ENCODE measurements around the gene PDE6D. TPM values are rescaled to one million over a fixed set of nuclear protein-coding genes. Genes with fewer than 3 reads are reported as not detected.
"Not testable (repeated sequence)": the region's sequence is repeated elsewhere in the genome, so short reads cannot be mapped to it uniquely, and the experiment has no call there.

The PDE6D gene
- total RNA-seq, 1 donor from 2014 or later: 19.6 TPM

DNA sequence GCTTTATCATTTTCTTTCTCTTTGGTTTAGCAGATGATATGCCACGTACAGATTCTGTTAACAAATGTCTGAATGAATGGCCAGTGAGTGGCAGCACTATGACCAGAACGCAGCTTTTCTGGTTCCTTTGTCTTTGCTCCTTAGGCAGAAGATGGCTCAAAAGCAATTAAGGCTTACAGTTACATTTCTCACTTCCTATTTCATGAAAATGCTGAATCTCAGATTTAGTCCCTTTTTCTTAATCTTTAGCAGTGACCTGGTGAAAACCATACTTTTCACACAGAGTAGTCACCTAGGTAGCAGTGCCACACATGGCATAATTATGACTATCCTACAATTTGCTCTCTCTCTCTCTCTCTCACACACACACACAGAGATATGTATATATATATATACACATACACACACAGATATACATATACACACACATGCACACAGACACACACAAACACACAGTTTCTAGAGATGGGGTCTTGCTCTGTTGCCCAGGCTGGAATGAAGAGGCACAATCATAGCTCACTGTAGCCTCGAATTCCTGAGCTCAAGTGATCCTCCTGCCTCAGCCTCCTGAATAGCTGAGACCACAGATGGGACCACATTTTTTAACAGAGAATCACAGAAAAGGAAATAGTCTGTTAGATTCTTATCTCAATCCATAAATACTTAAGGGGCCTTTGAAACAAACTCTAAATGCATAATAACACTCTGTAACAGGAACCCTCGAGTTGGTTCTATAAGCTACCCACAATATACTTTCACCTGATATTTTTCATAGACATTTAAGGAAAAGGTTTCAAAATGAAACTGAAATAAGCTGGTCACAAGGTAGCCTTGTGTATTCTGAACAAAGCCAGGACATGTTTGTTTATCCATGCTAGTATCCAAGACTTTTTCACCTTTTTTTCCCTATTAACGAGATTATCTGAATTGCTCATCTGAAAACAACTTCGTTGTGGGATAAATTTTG is 11.6 kb downstream of the PDE6D start:
- DNase-seq (ENCODE audit: low read depth in 2 of 2): peak; percentile 12 to 72

DNA sequence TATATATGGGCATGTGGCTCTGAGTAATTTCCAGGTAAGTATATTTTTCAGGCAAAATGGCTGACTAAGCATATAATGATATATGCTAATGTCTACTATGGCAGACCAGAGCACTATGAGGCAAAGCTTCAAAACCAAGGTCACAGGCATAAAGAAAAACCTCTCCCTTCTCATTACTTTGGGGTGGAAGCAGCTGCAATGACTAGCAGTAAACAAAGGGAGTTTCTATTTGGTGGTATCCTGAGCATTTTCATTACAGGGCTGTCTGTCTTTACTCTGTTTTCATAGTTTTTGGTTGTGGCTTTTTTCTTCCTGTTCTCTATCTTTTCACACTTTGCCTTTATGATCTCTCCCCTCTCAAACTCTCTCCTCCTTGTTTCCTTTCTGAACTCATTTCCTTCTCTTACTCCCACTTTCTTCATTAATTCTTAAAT is 15.6 kb downstream of the PDE6D start:
- peak in 1 of 2 donors; percentile 7 for DNase-seq (ENCODE audit: low read depth in 2 of 2)

DNA sequence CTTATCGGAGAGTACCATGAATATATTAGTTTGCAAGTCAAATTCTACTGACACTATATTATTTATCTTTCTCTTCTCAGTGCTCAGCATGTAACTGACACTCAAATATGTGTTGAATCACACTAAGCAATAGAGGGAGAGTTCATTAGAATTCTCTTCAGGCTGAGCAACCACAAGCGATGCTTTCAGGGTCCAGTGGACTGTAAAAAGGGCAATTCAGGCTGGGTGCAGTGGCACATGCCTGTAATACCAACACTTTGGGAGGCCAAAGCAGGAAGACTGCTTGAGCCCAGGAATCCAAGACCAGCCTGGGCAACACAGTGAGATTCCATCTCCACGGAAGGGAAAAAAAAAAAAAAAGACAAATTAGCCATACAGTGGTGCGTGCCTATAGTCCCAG is 16.3 kb downstream of the PDE6D start:
- DNase-seq (ENCODE audit: low read depth in 2 of 2): no peak

DNA sequence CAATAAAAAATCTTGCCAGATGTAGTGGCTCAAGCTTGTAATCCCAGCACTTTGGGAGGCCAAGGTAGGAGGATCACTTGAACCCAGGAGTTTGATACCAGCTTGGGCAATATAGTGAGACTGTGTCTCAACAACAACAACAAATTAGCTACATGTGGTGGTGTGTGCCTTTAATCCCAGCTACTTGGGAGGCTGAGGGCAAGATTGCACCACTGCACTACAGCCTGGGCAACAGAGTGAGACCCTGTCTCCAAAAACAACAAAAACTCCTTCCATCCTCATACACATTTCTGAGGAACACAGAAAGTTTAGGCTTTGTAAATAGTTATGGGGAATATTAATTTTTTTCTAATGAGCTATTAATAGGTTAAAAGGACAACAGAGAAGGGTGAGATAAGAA is 17.0 kb downstream of the PDE6D start:
- DNase-seq (ENCODE audit: low read depth in 2 of 2): no peak

DNA sequence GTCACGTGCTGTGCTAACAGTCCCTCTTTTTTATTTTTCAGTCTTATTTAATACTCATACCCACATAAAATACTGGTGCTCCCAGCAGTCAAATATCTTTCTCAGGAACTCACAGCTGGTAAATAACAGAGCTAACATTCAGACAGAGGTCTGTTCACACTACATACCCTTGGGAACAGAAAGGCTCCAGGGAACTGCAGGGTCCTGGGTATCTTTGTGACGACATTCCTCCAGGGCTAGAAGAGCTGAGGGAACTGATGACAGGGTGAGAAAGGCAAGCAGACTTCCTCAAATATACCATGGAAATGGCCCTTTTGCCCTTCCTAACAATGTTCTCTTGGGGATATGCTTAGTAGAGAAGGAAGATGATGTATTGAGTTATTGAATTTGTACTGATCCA is 19.3 kb downstream of the PDE6D start:
- DNase-seq (ENCODE audit: low read depth in 2 of 2): no peak

DNA sequence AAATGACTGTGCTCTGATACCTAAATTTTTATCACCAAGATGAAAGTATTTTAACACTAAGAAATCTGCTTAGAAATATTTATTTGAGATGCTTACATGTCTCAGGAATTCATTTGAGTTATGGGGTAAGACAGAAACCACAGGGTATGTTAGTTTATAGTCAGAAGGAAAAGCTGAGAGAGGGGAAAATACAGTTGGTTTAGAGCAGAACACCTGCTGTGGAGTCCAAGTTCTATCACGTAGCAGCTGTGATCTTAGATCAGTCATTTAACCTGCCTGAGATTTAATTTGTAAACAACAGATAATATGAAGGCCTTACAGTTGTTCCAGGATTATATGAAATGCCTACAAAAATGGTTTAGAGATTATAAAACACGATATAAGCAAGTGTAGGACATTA is 29.0 kb downstream of the PDE6D start:
- no peak for DNase-seq (ENCODE audit: low read depth in 2 of 2)

DNA sequence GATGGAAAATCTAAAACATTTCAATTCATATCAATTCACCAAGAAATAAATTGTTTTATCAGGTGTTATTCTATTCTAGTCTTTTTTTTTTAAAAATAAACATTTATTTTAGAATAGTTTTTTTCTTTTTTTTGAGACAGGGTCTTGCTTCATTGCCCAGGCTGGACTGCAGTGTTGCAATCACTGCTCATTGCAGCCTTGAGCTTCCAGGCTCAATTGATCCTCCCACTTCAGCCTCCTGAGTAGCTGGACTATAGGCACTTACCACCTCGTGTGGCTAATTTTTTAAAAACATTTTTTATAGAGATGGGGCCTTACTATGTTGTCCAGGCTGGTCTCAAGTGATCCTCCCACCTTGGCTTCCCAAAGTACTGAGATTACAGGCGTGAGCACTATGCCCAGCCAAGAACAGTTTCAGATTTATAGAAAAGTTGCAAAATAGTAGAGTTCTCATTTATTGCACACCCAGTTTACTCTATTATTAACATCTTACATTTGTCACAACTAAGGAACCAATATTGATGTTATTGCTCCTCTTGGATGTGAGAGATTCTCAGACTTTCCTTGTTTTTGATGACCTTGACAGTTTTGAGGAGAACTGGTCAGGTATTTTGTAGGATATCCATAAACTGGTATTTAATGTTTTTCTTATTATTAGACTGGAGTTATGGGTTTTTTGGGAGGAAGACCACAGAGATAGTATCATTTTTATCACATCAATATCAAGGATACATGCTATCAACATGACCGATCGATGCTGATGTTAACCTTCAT is 29.9 kb downstream of the PDE6D start:
- no peak for DNase-seq (ENCODE audit: low read depth in 2 of 2)

DNA sequence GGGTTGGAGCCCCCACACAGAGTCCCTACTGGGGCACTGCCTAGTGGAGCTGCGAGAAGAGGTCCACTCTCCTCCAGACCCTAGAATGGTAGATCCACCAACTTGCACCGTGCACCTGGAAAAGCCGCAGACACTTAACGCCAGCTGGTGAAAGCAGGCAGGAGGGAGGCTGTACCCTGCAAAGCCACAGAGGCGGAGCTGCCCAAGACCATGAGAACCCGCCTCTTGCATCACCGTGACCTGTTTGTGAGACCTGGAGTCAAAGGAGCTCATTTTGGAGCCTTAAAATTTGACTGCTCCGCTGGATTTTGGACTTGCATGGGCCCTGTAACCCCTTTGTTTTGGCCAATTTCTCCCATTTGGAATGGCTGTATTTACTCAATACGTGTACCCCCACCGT is 32.1 kb downstream of the PDE6D start:
- not testable (repeated sequence) for DNase-seq (ENCODE audit: low read depth in 2 of 2)

DNA sequence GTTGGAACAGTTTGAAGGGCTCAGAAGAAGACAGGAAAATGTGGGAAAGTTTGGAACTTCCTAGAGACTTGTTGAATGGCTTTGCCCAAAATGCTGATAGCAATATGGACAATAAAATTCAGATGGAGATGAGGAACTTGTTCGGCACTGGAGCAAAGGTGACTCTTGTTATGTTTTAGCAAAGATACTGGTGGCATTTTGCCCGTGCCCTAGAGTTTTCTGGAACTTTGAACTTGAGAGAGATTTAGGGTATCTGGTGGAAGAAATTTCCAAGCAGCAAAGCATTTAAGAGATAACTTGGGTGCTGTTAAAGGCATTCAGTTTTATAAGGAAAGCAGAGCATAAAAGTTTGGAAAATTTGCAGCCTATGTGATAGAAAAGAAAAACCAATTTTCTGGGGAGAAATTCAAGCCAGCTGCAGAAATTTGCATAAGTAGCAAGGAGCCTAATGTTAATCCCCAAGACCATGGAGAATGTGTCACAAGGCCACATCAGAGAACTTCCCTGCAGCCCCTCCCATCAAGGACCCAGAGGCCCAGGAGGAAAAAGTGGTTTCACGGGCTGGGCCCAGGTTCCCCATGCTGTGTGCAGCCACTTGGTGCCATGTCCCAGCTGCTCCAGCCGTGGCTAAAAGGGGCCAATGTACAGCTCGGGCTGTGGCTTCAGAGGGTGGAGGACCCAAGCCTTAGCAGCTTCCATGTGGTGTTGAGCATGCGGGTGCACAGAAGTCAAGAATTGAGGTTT is 32.8 kb downstream of the PDE6D start:
- DNase-seq (ENCODE audit: low read depth in 2 of 2): not testable (repeated sequence)

DNA sequence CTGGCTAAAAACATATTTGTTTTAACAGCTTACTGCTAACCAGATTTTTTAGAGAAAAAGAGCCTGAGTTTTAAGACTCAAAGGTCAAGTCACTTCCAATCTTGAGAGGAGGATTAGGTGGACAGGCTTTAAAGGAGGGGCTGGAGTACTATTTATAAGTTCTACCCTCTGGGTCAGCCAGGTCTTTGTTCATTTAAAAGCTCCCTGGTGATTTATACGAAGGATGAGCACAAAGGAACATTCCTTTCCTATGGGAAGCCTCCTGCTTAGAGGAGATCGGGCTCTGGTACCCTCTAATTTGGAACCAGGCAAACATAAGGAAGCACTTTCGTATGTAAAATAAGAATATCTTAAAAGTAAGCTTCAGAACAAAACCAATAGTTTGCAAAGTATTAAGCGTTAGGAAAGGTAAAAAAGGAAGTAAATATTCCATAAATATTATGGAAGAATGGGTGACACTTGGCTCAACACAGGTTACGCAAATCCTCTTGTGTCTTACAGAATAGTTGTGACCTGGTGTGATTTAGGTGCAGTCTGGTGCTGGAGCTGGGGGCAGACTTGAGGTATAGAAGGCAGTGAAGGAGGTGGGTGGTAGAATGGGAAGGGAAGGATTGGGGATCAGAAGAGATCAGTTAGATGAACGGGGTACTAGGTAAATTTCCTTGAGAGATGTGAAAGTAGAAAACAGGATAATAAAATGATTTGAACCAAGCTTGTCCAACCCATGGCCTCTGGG is 35.6 kb downstream of the PDE6D start:
- DNase-seq (ENCODE audit: low read depth in 2 of 2): no peak

DNA sequence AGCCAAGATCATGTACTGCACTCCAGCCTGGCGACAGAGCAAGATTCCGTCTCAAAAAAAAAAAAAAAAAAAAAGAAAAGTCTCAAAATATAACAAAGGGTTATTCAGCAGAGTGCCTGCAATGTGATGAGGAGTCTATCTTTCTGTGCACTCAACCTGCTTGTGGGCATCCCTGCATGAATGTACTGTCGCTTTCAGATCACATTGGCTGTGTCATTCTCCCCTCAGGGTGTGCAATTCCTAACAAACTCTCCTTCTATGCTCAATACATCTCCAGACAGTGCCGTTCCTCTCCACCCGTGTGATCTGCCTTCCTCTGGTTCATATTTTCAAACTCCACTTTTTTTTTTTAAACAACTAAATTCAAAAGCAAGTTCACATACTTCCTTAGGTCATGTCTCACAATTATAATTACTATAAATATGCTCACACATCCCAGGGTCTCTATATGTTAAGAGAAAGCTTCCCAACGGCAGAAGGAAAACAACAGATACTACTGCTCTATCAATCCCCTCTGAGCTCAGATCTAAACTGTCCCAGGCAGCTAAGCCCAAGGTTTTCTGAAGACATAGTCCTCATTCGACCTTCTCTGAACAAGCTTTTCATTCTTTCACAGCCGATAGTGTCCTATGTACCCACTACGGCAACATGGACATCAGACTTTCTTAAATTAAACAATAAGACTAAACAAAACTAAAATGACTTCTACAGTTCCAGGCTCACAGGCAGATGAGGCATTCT is 37.5 kb downstream of the PDE6D start:
- no peak for DNase-seq (ENCODE audit: low read depth in 2 of 2)

DNA sequence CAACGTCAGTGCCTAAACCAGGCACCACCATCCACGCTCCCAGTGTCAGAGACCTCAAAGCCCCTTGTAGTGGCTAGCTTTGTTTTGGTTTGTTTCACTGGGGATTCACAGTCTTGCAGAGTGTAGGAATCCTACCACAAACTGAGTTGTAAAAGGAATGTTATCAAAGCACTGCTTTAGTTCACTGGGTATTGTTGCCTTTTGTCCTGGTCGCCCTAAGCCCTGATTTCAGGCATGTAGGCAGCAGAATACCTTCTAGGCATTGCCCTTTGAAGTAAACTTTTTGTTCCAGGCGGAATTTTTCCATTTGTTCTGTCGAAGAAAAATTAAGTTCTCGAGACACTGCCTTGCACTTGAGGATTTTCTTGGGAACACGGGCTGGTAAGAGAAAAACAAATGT is 43.3 kb downstream of the PDE6D start:
- no peak for DNase-seq (ENCODE audit: low read depth in 2 of 2)

DNA sequence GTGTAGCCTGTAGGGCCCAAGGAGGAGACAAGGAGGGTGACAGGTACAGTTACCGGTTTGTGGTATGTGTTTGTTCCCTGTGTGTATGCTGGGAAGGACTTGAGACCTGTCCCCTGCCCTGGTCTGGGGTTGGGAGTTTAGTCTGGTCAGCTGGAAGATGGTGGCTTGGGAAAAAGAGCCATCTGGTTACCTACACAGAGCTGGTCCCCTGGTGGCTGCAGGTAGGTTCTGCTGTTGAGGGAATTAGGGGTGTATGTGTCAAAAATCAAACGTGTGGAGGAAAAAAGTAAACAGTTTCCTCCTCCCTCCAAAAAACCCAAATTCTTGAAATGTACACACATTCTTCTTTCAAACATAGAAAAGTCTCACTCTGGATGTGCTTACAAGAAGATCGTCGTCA is 48.5 kb downstream of the PDE6D start:
- DNase-seq (ENCODE audit: low read depth in 2 of 2): no peak

DNA sequence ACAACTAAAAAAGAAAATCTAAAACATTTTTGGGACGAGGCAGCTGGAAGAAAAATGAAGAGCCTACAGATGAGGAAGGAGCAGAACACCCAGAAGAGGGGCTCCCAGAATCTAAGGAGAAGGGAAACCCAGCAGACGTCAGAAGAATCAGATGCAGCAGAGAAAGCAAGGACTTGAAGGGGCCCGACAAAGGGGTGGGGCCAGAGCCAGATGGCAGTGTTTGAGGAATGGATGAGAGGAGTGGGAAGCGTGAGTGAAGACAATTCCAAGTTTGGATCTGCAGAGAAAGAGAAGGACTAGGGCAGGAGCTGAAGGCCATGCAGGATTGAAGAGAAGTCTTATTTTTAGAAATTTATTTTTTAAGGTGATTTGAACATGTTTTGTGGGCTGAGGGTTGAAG is 53.5 kb downstream of the PDE6D start:
- DNase-seq (ENCODE audit: low read depth in 2 of 2): no peak

DNA sequence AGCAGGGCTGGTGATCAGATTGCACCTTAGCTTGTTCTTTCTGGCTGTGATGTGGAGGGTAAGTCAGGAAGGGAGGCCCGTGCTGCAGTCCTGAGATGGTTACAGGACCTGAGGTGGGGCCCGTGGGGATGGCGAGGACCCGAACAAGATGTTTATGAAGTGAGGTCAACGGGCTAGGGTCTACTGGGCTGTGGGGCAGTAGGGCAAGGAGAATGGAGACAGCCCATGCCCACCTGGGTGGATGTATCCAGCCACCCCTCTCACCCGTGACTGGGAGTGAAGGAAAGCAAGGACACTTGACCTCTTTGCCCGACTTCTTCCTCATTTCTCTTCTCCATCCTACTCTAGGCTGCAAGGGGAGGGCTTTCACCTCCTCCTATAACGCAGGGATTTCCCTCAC is 54.8 kb downstream of the PDE6D start:
- no peak for DNase-seq (ENCODE audit: low read depth in 2 of 2)

DNA sequence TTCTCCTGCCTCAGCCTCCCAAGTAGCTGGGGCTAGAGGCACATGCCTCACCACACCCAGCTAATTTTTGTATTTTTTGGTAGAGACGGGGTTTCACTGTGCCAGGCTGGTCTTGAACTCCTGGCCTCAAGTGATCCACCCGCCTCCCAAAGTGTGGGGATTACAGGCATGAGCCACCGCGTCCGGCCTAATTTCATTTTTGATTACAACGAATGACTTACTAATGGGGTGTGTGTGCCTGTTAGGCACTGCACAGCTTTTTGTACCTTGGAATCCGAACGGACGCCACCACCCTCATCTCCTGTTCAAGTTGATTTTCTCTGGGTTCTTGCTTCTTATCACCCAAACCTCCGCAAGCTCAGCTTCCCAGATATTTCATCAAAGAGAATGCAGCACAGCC is 55.6 kb downstream of the PDE6D start:
- DNase-seq (ENCODE audit: low read depth in 2 of 2): no peak

DNA sequence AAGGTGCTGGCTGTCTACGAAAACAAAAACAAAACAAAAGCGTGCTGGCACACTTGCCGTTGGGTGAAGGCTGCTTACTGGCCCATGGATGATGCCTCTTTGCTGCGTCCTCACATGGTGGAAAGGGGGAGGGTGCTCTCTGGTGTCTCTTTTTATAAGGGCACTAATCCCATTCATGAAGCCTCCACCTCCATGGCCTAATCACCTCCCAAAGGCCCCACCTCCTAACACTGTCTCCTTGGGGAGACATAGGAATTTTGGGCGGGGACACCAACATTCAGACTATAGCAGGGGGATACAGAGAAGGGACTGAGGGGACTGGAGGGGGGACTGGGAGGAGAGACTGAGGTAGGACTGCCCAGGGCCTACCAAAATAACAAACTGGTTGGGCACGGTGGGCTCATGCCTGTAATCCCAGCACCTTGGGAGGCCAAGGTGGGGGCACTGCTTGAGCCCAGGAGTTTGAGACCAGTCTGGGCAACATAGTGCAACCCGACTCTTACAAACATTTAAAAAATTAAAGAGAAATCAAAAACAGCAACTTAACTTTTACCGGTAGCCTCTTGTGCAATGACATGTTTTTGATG is 58.3 kb downstream of the PDE6D start:
- no peak for DNase-seq (ENCODE audit: low read depth in 2 of 2)

DNA sequence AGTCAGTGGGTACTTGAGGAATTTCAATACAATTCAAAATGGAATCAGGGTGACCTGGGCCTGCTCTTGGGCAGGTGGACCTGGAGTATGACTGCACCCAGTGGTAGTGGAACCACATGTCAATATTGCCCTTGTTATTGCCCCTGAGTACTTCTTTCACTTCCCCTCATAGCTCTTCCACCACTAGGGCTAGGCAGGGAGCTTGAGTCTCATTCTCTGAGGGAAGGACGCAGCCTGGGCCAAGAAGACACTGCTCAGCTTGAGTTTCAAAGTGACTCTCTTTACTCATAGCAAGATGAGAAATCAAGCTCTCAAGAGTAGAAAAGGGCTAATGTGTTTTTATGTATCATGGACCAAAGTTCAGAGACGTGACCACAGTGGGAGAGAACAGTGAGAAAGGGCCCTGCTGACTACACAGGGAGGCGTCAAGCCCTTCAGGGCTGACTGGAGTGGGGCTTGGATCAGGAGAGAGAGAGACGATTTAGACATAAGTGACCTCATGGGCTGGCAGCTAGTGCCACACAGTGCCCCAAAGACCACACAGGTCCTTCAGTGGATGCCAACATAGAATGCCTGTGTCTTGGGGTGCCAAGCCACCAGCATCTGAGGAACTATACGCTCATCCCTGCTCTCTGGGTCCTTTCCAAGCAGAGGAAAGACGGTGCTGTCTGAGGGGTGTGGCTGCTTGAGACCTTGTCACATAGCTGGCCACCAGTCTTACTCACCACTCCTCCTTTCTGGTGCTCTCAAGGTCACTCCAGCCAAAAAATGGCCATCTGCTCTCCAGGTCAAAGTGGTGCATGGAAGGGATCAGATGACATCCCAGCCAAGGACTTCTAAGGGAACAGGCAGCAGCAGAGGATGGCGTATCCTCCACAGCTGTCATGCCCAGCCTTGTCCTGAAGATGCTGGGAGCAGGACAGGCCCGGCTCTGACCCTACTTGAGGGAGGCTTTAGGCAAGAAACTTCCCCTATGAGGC is 59.8 kb downstream of the PDE6D start:
- DNase-seq (ENCODE audit: low read depth in 2 of 2): no peak

All from lung microvascular endothelial cell (primary cell).